ENCODE data around the gene WBP4.
"Not testable (repeated sequence)": the region's sequence is repeated elsewhere in the genome, so short reads cannot be mapped to it uniquely, and the experiment has no call there.

Gene WBP4

GRCh38 chr13:41032691-41033376 is 28.5 kb upstream of the WBP4 start:
- Mint-ChIP-seq H3K27ac (no peak overlapping the region), H3K4me1 (peaks cover 22 to 40% of the 10 kb centered on the region in 2 donors), H3K4me3 (no peak overlapping the region), H3K9me3 (peaks cover 0 to 2% of the 10 kb centered on the region in 2 donors), H3K27me3 (no peaks in the 10 kb centered on the region), H3K36me3 (peaks cover 9 to 21% of the 10 kb centered on the region in 2 donors)
- ATAC-seq (replicated peaks) (peak; percentile 83 to 85), DNase-seq (no peak)

- Mint-ChIP-seq H3K27ac (no peak overlapping the region), H3K36me3 (peaks cover 8 to 21% of the 10 kb centered on the region in 2 donors), H3K4me1 (peaks cover 18 to 35% of the 10 kb centered on the region in 2 donors), H3K27me3 (no peaks in the 10 kb centered on the region), H3K9me3 (peaks cover 0 to 2% of the 10 kb centered on the region in 2 donors), H3K4me3 (no peak overlapping the region)
- ATAC-seq (replicated peaks): no peak
- no peak for DNase-seq
Measured at GRCh38 chr13:41034382-41034781, 26.9 kb upstream of the WBP4 start.

- H3K27me3 Mint-ChIP-seq: no peaks in the 10 kb centered on the region
- H3K4me3 Mint-ChIP-seq: no peak overlapping the region
- H3K27ac Mint-ChIP-seq: no peak overlapping the region
- peaks cover 18 to 35% of the 10 kb centered on the region in 2 donors for H3K4me1 Mint-ChIP-seq
- DNase-seq: no peak
- ATAC-seq (replicated peaks): peak; percentile 63 to 67
- H3K9me3 Mint-ChIP-seq: peaks cover 0 to 2% of the 10 kb centered on the region in 2 donors
- peaks cover 8 to 18% of the 10 kb centered on the region in 2 donors for H3K36me3 Mint-ChIP-seq
Measured at GRCh38 chr13:41034881-41035280, 26.4 kb upstream of the WBP4 start.

- H3K27ac Mint-ChIP-seq; ATAC-seq (replicated peaks); H3K9me3 Mint-ChIP-seq; H3K27me3 Mint-ChIP-seq; H3K4me3 Mint-ChIP-seq; DNase-seq: not testable (repeated sequence)
- Mint-ChIP-seq H3K4me1 (peaks cover 22 to 41% of the 10 kb centered on the region in 2 donors), H3K36me3 (peaks cover 7 to 12% of the 10 kb centered on the region in 2 donors)
Measured at GRCh38 chr13:41036557-41036956, 24.8 kb upstream of the WBP4 start.

GRCh38 chr13:41039746-41040145 is 21.6 kb upstream of the WBP4 start:
- DNase-seq (no peak), ATAC-seq (replicated peaks) (no peak)
- Mint-ChIP-seq H3K27ac (no peak overlapping the region), H3K4me3 (no peak overlapping the region), H3K4me1 (peaks cover 20 to 27% of the 10 kb centered on the region in 2 donors), H3K27me3 (no peaks in the 10 kb centered on the region), H3K9me3 (peaks cover 0 to 3% of the 10 kb centered on the region in 2 donors), H3K36me3 (peaks cover 7% of the 10 kb centered on the region in 2 donors)

- ATAC-seq (replicated peaks) (no peak), DNase-seq (no peak)
- no peaks in the 10 kb centered on the region for H3K27me3 Mint-ChIP-seq
- no peak overlapping the region for H3K4me3 Mint-ChIP-seq
- H3K4me1 Mint-ChIP-seq: peaks cover 17 to 27% of the 10 kb centered on the region in 2 donors
- peaks cover 5 to 12% of the 10 kb centered on the region in 2 donors for H3K36me3 Mint-ChIP-seq
- no peak overlapping the region for H3K27ac Mint-ChIP-seq
- H3K9me3 Mint-ChIP-seq: peaks cover 0 to 5% of the 10 kb centered on the region in 2 donors
Measured at GRCh38 chr13:41040584-41041334, 20.6 kb upstream of the WBP4 start.

- H3K36me3 Mint-ChIP-seq: peaks cover 15 to 22% of the 10 kb centered on the region in 2 donors
Measured at GRCh38 chr13:41042419-41042818, 18.9 kb upstream of the WBP4 start.

GRCh38 chr13:41048640-41049039 is 12.7 kb upstream of the WBP4 start:
- H3K9me3 Mint-ChIP-seq: peaks cover 5 to 6% of the 10 kb centered on the region in 2 donors
- peaks cover 22 to 39% of the 10 kb centered on the region in 2 donors for H3K36me3 Mint-ChIP-seq
- ATAC-seq (replicated peaks) (no peak), DNase-seq (no peak)
- no peak overlapping the region for H3K27ac Mint-ChIP-seq
- no peaks in the 10 kb centered on the region for H3K27me3 Mint-ChIP-seq
- no peak overlapping the region for H3K4me3 Mint-ChIP-seq
- peaks cover 25 to 46% of the 10 kb centered on the region in 2 donors for H3K4me1 Mint-ChIP-seq

More at GRCh38 chr13:41042419-41042818, 18.9 kb upstream of the WBP4 start:
- H3K4me1 Mint-ChIP-seq: peaks cover 17 to 27% of the 10 kb centered on the region in 2 donors
- not testable (repeated sequence) for DNase-seq; H3K4me3 Mint-ChIP-seq; ATAC-seq (replicated peaks); H3K27me3 Mint-ChIP-seq; H3K9me3 Mint-ChIP-seq; H3K27ac Mint-ChIP-seq

- H3K27me3 Mint-ChIP-seq: no peaks in the 10 kb centered on the region
- peak overlapping the region in 1 of 2 donors; percentile 23 for H3K4me3 Mint-ChIP-seq
- H3K27ac Mint-ChIP-seq: peak overlapping the region; percentile 4
- ATAC-seq (replicated peaks) (no peak), DNase-seq (no peak)
- H3K9me3 Mint-ChIP-seq: peaks cover 5 to 6% of the 10 kb centered on the region in 2 donors
- peaks cover 28 to 56% of the 10 kb centered on the region in 2 donors for H3K4me1 Mint-ChIP-seq
- peaks cover 22 to 39% of the 10 kb centered on the region in 2 donors for H3K36me3 Mint-ChIP-seq
Measured at GRCh38 chr13:41049480-41050440, 11.5 kb upstream of the WBP4 start.

- peaks cover 3 to 5% of the 10 kb centered on the region in 2 donors for H3K9me3 Mint-ChIP-seq
- H3K4me3 Mint-ChIP-seq: no peak overlapping the region
- DNase-seq (no peak), ATAC-seq (replicated peaks) (no peak)
- peaks cover 41 to 73% of the 10 kb centered on the region in 2 donors for H3K4me1 Mint-ChIP-seq
- no peaks in the 10 kb centered on the region for H3K27me3 Mint-ChIP-seq
- H3K27ac Mint-ChIP-seq: no peak overlapping the region
- H3K36me3 Mint-ChIP-seq: peaks cover 16 to 29% of the 10 kb centered on the region in 2 donors
Measured at GRCh38 chr13:41052441-41052840, 8.9 kb upstream of the WBP4 start.

- peak overlapping the region; percentile 58 to 65 for H3K4me3 Mint-ChIP-seq
- H3K36me3 Mint-ChIP-seq: peaks cover 16 to 28% of the 10 kb centered on the region in 2 donors
- peaks cover 3 to 5% of the 10 kb centered on the region in 2 donors for H3K9me3 Mint-ChIP-seq
- H3K27ac Mint-ChIP-seq: peak overlapping the region; percentile 82
- peaks cover 46 to 80% of the 10 kb centered on the region in 2 donors for H3K4me1 Mint-ChIP-seq
- DNase-seq: peak; percentile 66
- no peaks in the 10 kb centered on the region for H3K27me3 Mint-ChIP-seq
- peak; percentile 95 for ATAC-seq (replicated peaks)
Measured at GRCh38 chr13:41053384-41053826, 7.9 kb upstream of the WBP4 start.

GRCh38 chr13:41054212-41054877 is 7.0 kb upstream of the WBP4 start:
- H3K4me1 Mint-ChIP-seq: peaks cover 40 to 80% of the 10 kb centered on the region in 2 donors
- no peaks in the 10 kb centered on the region for H3K9me3 Mint-ChIP-seq
- H3K27ac Mint-ChIP-seq: no peak overlapping the region

GRCh38 chr13:41054919-41055619 is 6.2 kb upstream of the WBP4 start:
- DNase-seq: no peak
- Mint-ChIP-seq H3K9me3 (no peaks in the 10 kb centered on the region), H3K27ac (peak overlapping the region; percentile 7), H3K4me1 (peaks cover 35 to 80% of the 10 kb centered on the region in 2 donors), H3K36me3 (peaks cover 4 to 16% of the 10 kb centered on the region in 2 donors), H3K27me3 (no peaks in the 10 kb centered on the region), H3K4me3 (peak overlapping the region in 1 of 2 donors; percentile 11)
- no peak for ATAC-seq (replicated peaks)

More at GRCh38 chr13:41054212-41054877, 7.0 kb upstream of the WBP4 start:
- Mint-ChIP-seq H3K4me3 (peak overlapping the region in 1 of 2 donors; percentile 65), H3K36me3 (peaks cover 8 to 20% of the 10 kb centered on the region in 2 donors), H3K27me3 (no peaks in the 10 kb centered on the region)
- peak; percentile 28 to 50 for ATAC-seq (replicated peaks)
- DNase-seq: no peak

Measured in stimulated activated naive B cell treated with anti-CD40 and anti-IgM and Interleukin-4, amounts not matched to agents 10 μg/mL and 1 μg/mL and 100 μg/mL, for 72 hours (primary cell).